Caco-2 (cell line): ENCODE results near the gene ESRRB. TPM values are rescaled to one million over a fixed set of nuclear protein-coding genes. Genes with fewer than 3 reads are reported as not detected.

ENCODE experiments used
- BruUV-seq: library from RNA; stranded (reverse); fragments of 400-500 nt; replicated peaks from 2 replicates; lab custom pipeline; 2021; lab: Mats Ljungman, UMichigan
- CTCF ChIA-PET: fragments of 300-600 bp; sonication (Branson Sonifier 250); formaldehyde crosslinking; loops from one replicate; lab custom pipeline; 2022; ENCODE audit warnings: antibody characterized with exemption; lab: Charles Lee
- POLR2A ChIA-PET: fragments of 300-600 bp; sonication (Branson Sonifier 250); formaldehyde crosslinking; loops from one replicate; lab custom pipeline; 2022; ENCODE audit warnings: antibody characterized with exemption; lab: Charles Lee
- DNase-seq, 2 experiments: peaks; one replicate each; pipeline versions ENCODE4 v3.0.0 to v3.0.0-alpha.2; 2020 to 2022
- H3K27me3 ChIP-seq: replicated peaks from 2 replicates; pipeline ENCODE4 v1.6.0; 2011; ENCODE audit warnings: low read length; ENCODE audit not compliant: control insufficient read depth, insufficient read depth
- H3K36me3 ChIP-seq: 2 replicates; pipeline ENCODE4 v1.5.1; 2011; ENCODE audit warnings: low read length; ENCODE audit not compliant: control insufficient read depth, insufficient read depth
- H3K4me1 ChIP-seq: fragments of 250-450 bp; sonication (Bioruptor Pico); 2 replicates; pipeline ENCODE4 v1.5.1; 2020; ENCODE audit warnings: mild to moderate bottlenecking
- H3K4me3 ChIP-seq: 2 replicates; pipeline ENCODE4 v1.5.1; 2011; ENCODE audit warnings: low read depth, mild to moderate bottlenecking, control low read depth, low read length
- H3K9me3 ChIP-seq: fragments of 250-450 bp; sonication (Bioruptor Pico); 2 replicates; pipeline ENCODE4 v1.5.1; 2020; ENCODE audit warnings: mild to moderate bottlenecking, moderate library complexity
- H3K27ac Mint-ChIP-seq: one replicate; pipeline ENCODE4 v1.8.0; 2022; ENCODE audit warnings: mixed read lengths; ENCODE audit not compliant: unreplicated experiment
- H3K27me3 Mint-ChIP-seq: one replicate; pipeline ENCODE4 v1.8.0; 2022; ENCODE audit warnings: mixed read lengths; ENCODE audit not compliant: insufficient read depth, unreplicated experiment
- H3K36me3 Mint-ChIP-seq: one replicate; pipeline ENCODE4 v1.8.0; 2022; ENCODE audit warnings: mild to moderate bottlenecking, mixed read lengths; ENCODE audit not compliant: insufficient read depth, unreplicated experiment
- H3K4me1 Mint-ChIP-seq: one replicate; pipeline ENCODE4 v1.8.0; 2022; ENCODE audit warnings: low read depth, mixed read lengths; ENCODE audit not compliant: unreplicated experiment
- H3K4me3 Mint-ChIP-seq: one replicate; pipeline ENCODE4 v1.8.0; 2022; ENCODE audit warnings: mild to moderate bottlenecking, moderate library complexity, mixed read lengths; ENCODE audit not compliant: unreplicated experiment
- H3K9me3 Mint-ChIP-seq: one replicate; pipeline ENCODE4 v1.8.0; 2022; ENCODE audit warnings: mixed read lengths; ENCODE audit not compliant: unreplicated experiment
- CTCF ChIP-seq, 2 experiments: fragments of 200-600 bp in 1 of 2; IDR thresholded peaks; 1 replicate in 1 of 2; 2 replicates in 1 of 2; pipeline versions ENCODE4 v1.5.1 to v1.8.0; 2011 to 2022; ENCODE audit warnings: antibody characterized with exemption in 1 of 2, control low read depth in 1 of 2, inconsistent platforms in 1 of 2, low read depth in 1 of 2, low read length in 1 of 2, mild to moderate bottlenecking in 1 of 2, moderate library complexity in 1 of 2; ENCODE audit not compliant: insufficient read depth in 1 of 2, severe bottlenecking in 1 of 2, unreplicated experiment in 1 of 2
- intact Hi-C: fragments of 100-400 bp; cut with micrococcal nuclease; formaldehyde crosslinking; loops from one replicate; pipeline ENCODE4 v1.10.0; 2022; ENCODE audit not compliant: unreplicated experiment
- total RNA-seq: library from RNA; stranded (reverse); gene quantifications from 2 replicates; pipeline ENCODE4 v1.2.3, GENCODE V29; 2022

Gene ESRRB
- total RNA-seq, 1 experiment from 2014 or later = not detected

- H3K27ac Mint-ChIP-seq = no peak overlapping the region
- H3K36me3 ChIP-seq = no peaks in the 10 kb centered on the region
- ChIA-PET POLR2A (no interaction called here), CTCF (no interaction called here)
- H3K4me1 Mint-ChIP-seq = no peaks in the 10 kb centered on the region
- H3K27me3 ChIP-seq = no peaks in the 10 kb centered on the region
- no peaks in the 10 kb centered on the region for H3K36me3 Mint-ChIP-seq
- no peaks in the 10 kb centered on the region for H3K9me3 Mint-ChIP-seq
- TF ChIP-seq CTCF (IDR thresholded peaks at IDR 0.05; ENCODE audit: insufficient read depth in 1 of 2, low read depth in 1 of 2, low read length in 1 of 2, severe bottlenecking in 1 of 2, unreplicated experiment in 1 of 2) = no peak
- no peaks in the 10 kb centered on the region for H3K4me1 ChIP-seq
- peaks cover 11% of the 10 kb centered on the region for H3K27me3 Mint-ChIP-seq
- no peak for DNase-seq
- no peak overlapping the region for H3K4me3 Mint-ChIP-seq
- no peak overlapping the region for H3K4me3 ChIP-seq
- H3K9me3 ChIP-seq = no peaks in the 10 kb centered on the region
- intact Hi-C loops = loop anchor here (1.0 kb wide), 1 partner anchor 36 kb away; no protein-coding TSS in a partner anchor
- BruUV-seq = no TSS peak
Observed at GRCh38 chr14:76420827-76421226, 44.9 kb downstream of the ESRRB start.

DNA sequence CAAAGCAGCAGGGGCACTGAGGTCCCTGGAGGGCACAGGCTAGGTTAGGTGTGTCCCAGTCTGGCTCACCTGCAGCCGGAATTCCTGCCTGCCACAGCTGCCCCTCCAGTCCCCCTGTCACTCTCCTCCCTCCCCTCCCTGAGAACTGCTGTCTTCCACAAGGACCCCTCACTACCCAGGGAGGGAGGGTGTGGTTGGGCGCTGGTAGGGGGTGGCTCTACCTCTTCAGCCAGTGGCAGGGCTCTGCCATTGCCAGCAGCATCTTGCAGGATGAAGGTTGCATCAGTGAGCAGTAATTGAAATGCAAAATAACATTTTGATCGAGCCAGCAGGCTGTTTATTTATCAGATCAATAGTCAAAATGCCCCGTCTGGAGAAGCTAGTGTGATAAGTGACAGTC is 45.7 kb downstream of the ESRRB start:
- no peak overlapping the region for H3K4me3 ChIP-seq
- no peak for DNase-seq
- H3K4me1 ChIP-seq = no peaks in the 10 kb centered on the region
- CTCF ChIA-PET = no interaction called here
- Mint-ChIP-seq H3K4me3 (no peak overlapping the region), H3K36me3 (no peaks in the 10 kb centered on the region), H3K27ac (no peak overlapping the region), H3K27me3 (peaks cover 9% of the 10 kb centered on the region), H3K9me3 (no peaks in the 10 kb centered on the region), H3K4me1 (no peaks in the 10 kb centered on the region)
- POLR2A ChIA-PET = no interaction called here
- TF ChIP-seq CTCF (IDR thresholded peaks at IDR 0.05; ENCODE audit: insufficient read depth in 1 of 2, low read depth in 1 of 2, low read length in 1 of 2, severe bottlenecking in 1 of 2, unreplicated experiment in 1 of 2) = no peak
- H3K27me3 ChIP-seq = no peaks in the 10 kb centered on the region
- H3K9me3 ChIP-seq = no peaks in the 10 kb centered on the region
- BruUV-seq = no TSS peak
- intact Hi-C loops = loop anchor here (1.0 kb wide), 1 partner anchor 36 kb away; no protein-coding TSS in a partner anchor
- H3K36me3 ChIP-seq = no peaks in the 10 kb centered on the region

- H3K27ac Mint-ChIP-seq = no peak overlapping the region
- no peak overlapping the region for H3K4me3 Mint-ChIP-seq
- H3K4me3 ChIP-seq = no peak overlapping the region
- peaks cover 5% of the 10 kb centered on the region for H3K27me3 Mint-ChIP-seq
- no peaks in the 10 kb centered on the region for H3K27me3 ChIP-seq
- ChIA-PET CTCF (no interaction called here), POLR2A (no interaction called here)
- no peaks in the 10 kb centered on the region for H3K9me3 ChIP-seq
- H3K4me1 ChIP-seq = no peaks in the 10 kb centered on the region
- intact Hi-C loops = no loop called here
- no peaks in the 10 kb centered on the region for H3K4me1 Mint-ChIP-seq
- no peaks in the 10 kb centered on the region for H3K36me3 ChIP-seq
- no TSS peak for BruUV-seq
- DNase-seq = no peak
- no peaks in the 10 kb centered on the region for H3K36me3 Mint-ChIP-seq
- no peak for TF ChIP-seq CTCF (IDR thresholded peaks at IDR 0.05; ENCODE audit: insufficient read depth in 1 of 2, low read depth in 1 of 2, low read length in 1 of 2, severe bottlenecking in 1 of 2, unreplicated experiment in 1 of 2)
- no peaks in the 10 kb centered on the region for H3K9me3 Mint-ChIP-seq
Observed at GRCh38 chr14:76422662-76423061, 46.7 kb downstream of the ESRRB start.
